Duodenal mucosa (tissue), 2 donors: ENCODE results near the gene PHF1.
"Not testable (repeated sequence)": the region's sequence is repeated elsewhere in the genome, so short reads cannot be mapped to it uniquely, and the experiment has no call there.

Experiments
- H3K27ac ChIP-seq: one replicate; pipeline ENCODE4 v1.7.0; 2013; ENCODE audit warnings: low read depth, low read length
- H3K27me3 ChIP-seq, 2 donors: one replicate each; pipeline ENCODE4 v1.7.0; 2013; ENCODE audit warnings: low read length in 2 of 2, control low read depth in 1 of 2; ENCODE audit not compliant: insufficient read depth in 2 of 2, control insufficient read depth in 1 of 2
- H3K36me3 ChIP-seq, 2 donors: one replicate each; pipeline ENCODE4 v1.7.0; 2013; ENCODE audit warnings: low read length in 2 of 2, control low read depth in 1 of 2; ENCODE audit not compliant: insufficient read depth in 2 of 2, control insufficient read depth in 1 of 2
- H3K4me1 ChIP-seq, 2 donors: one replicate each; pipeline ENCODE4 v1.7.0; 2013; ENCODE audit warnings: low read length in 2 of 2, control low read depth in 1 of 2; ENCODE audit not compliant: insufficient read depth in 2 of 2, control insufficient read depth in 1 of 2
- H3K4me3 ChIP-seq, 2 donors: one replicate each; pipeline ENCODE4 v1.7.0; 2013; ENCODE audit warnings: low read length in 2 of 2, low read depth in 1 of 2
- H3K9ac ChIP-seq, 2 donors: one replicate each; pipeline ENCODE4 v1.7.0; 2013; ENCODE audit warnings: low read length in 2 of 2, low read depth in 1 of 2
- H3K9me3 ChIP-seq, 2 donors: one replicate each; pipeline ENCODE4 v1.7.0; 2013; ENCODE audit warnings: low read length in 2 of 2, control low read depth in 1 of 2; ENCODE audit not compliant: control insufficient read depth in 1 of 2

The PHF1 gene

GRCh38 chr6:33375143-33375671, 35.6 kb upstream of the PHF1 start:
- peaks cover 7% of the 10 kb centered on the region in 2 donors for H3K4me1 ChIP-seq
- no peak overlapping the region for H3K4me3 ChIP-seq
- H3K9ac ChIP-seq: no peak overlapping the region
- H3K27me3 ChIP-seq: no peaks in the 10 kb centered on the region
- H3K9me3 ChIP-seq: no peaks in the 10 kb centered on the region
- no peaks in the 10 kb centered on the region for H3K36me3 ChIP-seq
- H3K27ac ChIP-seq: no peak overlapping the region

GRCh38 chr6:33377171-33377570, 33.6 kb upstream of the PHF1 start:
- Histone ChIP-seq H3K4me3 (no peak overlapping the region), H3K4me1 (peaks cover 7% of the 10 kb centered on the region in 2 donors), H3K27me3 (no peaks in the 10 kb centered on the region), H3K9me3 (no peaks in the 10 kb centered on the region), H3K27ac (no peak overlapping the region), H3K36me3 (no peaks in the 10 kb centered on the region), H3K9ac (no peak overlapping the region)

GRCh38 chr6:33379184-33379583, 31.6 kb upstream of the PHF1 start:
- not testable (repeated sequence) for H3K9me3 ChIP-seq, H3K4me3 ChIP-seq, H3K9ac ChIP-seq, H3K27ac ChIP-seq, H3K36me3 ChIP-seq, H3K27me3 ChIP-seq, H3K4me1 ChIP-seq

GRCh38 chr6:33380272-33380981, 30.4 kb upstream of the PHF1 start:
- Histone ChIP-seq H3K27ac (no peak overlapping the region), H3K4me3 (no peak overlapping the region), H3K9ac (no peak overlapping the region), H3K4me1 (peaks cover 0 to under 1% of the 10 kb centered on the region in 2 donors), H3K36me3 (no peaks in the 10 kb centered on the region), H3K9me3 (no peaks in the 10 kb centered on the region), H3K27me3 (no peaks in the 10 kb centered on the region)

GRCh38 chr6:33383427-33384185, 27.2 kb upstream of the PHF1 start:
- H3K36me3 ChIP-seq: no peaks in the 10 kb centered on the region
- H3K27ac ChIP-seq: no peak overlapping the region
- no peak overlapping the region for H3K4me3 ChIP-seq
- H3K9me3 ChIP-seq: no peaks in the 10 kb centered on the region
- H3K4me1 ChIP-seq: no peaks in the 10 kb centered on the region
- no peak overlapping the region for H3K9ac ChIP-seq
- H3K27me3 ChIP-seq: no peaks in the 10 kb centered on the region

- Histone ChIP-seq H3K9ac (no peak overlapping the region), H3K4me3 (no peak overlapping the region), H3K9me3 (no peaks in the 10 kb centered on the region)
Measured at GRCh38 chr6:33384581-33385020, 26.2 kb upstream of the PHF1 start.

GRCh38 chr6:33390173-33390572, 20.6 kb upstream of the PHF1 start:
- H3K4me1 ChIP-seq: peaks cover 21 to 22% of the 10 kb centered on the region in 2 donors
- H3K9me3 ChIP-seq: no peaks in the 10 kb centered on the region
- H3K9ac ChIP-seq: no peak overlapping the region
- no peak overlapping the region for H3K27ac ChIP-seq
- no peaks in the 10 kb centered on the region for H3K36me3 ChIP-seq
- H3K27me3 ChIP-seq: no peaks in the 10 kb centered on the region
- no peak overlapping the region for H3K4me3 ChIP-seq

More at GRCh38 chr6:33384581-33385020, 26.2 kb upstream of the PHF1 start:
- Histone ChIP-seq H3K27ac (no peak overlapping the region), H3K36me3 (no peaks in the 10 kb centered on the region), H3K27me3 (no peaks in the 10 kb centered on the region), H3K4me1 (no peaks in the 10 kb centered on the region)

GRCh38 chr6:33390767-33391277, 20.0 kb upstream of the PHF1 start:
- Histone ChIP-seq H3K9me3 (no peaks in the 10 kb centered on the region), H3K9ac (peak overlapping the region in 1 of 2 donors; percentile 43), H3K27ac (peak overlapping the region; percentile 73), H3K27me3 (no peaks in the 10 kb centered on the region), H3K36me3 (no peaks in the 10 kb centered on the region), H3K4me3 (peak overlapping the region in 1 of 2 donors; percentile 4), H3K4me1 (peaks cover 21 to 22% of the 10 kb centered on the region in 2 donors)

- Histone ChIP-seq H3K9me3 (no peaks in the 10 kb centered on the region), H3K27me3 (no peaks in the 10 kb centered on the region), H3K36me3 (no peaks in the 10 kb centered on the region), H3K9ac (peak within 1 kb of the TSS; percentile 67 to 77), H3K4me1 (peaks cover 21 to 22% of the 10 kb centered on the region in 2 donors), H3K4me3 (peak within 1 kb of the TSS; percentile 72 to 84), H3K27ac (peak within 1 kb of the TSS; percentile 73)
Measured at GRCh38 chr6:33391278-33391921, 19.4 kb upstream of the PHF1 start, which contains the start of gene KIFC1. TSS of gene KIFC1 (plus strand) at chr6:33391823. CDS start at chr6:33391986, 163 bp downstream.
